NCI-H2196 (cell line): ENCODE data around the gene BCL2.

ENCODE experiments used
- DNase-seq: peaks from one replicate; lab custom pipeline; 2025; ENCODE audit not compliant: unreplicated experiment; lab: John Stamatoyannopoulos, UW

The BCL2 gene

GRCh38 chr18:63260380-63260754, 59.2 kb downstream of the BCL2 start:
- DNase-seq: no peak

- peak; percentile 58 for DNase-seq
These were observed 59.8 kb downstream of the BCL2 start for GRCh38 chr18:63259567-63260379.

- DNase-seq: no peak
These were observed 60.6 kb downstream of the BCL2 start for GRCh38 chr18:63258749-63259566.

GRCh38 chr18:63257453-63257852, 62.1 kb downstream of the BCL2 start:
- no peak for DNase-seq

- no peak for DNase-seq
These were observed 64.1 kb downstream of the BCL2 start for GRCh38 chr18:63255435-63255834.

- no peak for DNase-seq
These were observed 64.7 kb downstream of the BCL2 start for GRCh38 chr18:63254716-63255399.

- DNase-seq: no peak
These were observed 65.9 kb downstream of the BCL2 start for GRCh38 chr18:63253428-63254372.

GRCh38 chr18:63253014-63253413, 66.6 kb downstream of the BCL2 start:
- DNase-seq: no peak

GRCh38 chr18:63249771-63250170, 69.8 kb downstream of the BCL2 start:
- DNase-seq: no peak

- DNase-seq: no peak
These were observed 71.6 kb downstream of the BCL2 start for GRCh38 chr18:63247926-63248325.

GRCh38 chr18:63247506-63247905, 72.1 kb downstream of the BCL2 start:
- DNase-seq: no peak

GRCh38 chr18:63245600-63245999, 74.0 kb downstream of the BCL2 start:
- DNase-seq: no peak

GRCh38 chr18:63244607-63245006, 75.0 kb downstream of the BCL2 start:
- no peak for DNase-seq

GRCh38 chr18:63241760-63242159, 77.8 kb downstream of the BCL2 start:
- no peak for DNase-seq

GRCh38 chr18:63241317-63241712, 78.3 kb downstream of the BCL2 start:
- no peak for DNase-seq

GRCh38 chr18:63240531-63241316, 78.8 kb downstream of the BCL2 start:
- no peak for DNase-seq

GRCh38 chr18:63238693-63239075, 80.9 kb downstream of the BCL2 start:
- no peak for DNase-seq

- DNase-seq: peak; percentile 13
These were observed 81.5 kb downstream of the BCL2 start for GRCh38 chr18:63237881-63238692.
